ENCODE results near the gene ANKRD36B. TPM values are rescaled to one million over a fixed set of nuclear protein-coding genes. Genes with fewer than 3 reads are reported as not detected.
"Not testable (repeated sequence)": the region's sequence is repeated elsewhere in the genome, so short reads cannot be mapped to it uniquely, and the experiment has no call there.

The ANKRD36B gene
- total and polyA plus RNA-seq, 2 donors (not counting 1 experiment from before 2014, with no cell fraction given) = 7.8 to 81.3 TPM

DNA sequence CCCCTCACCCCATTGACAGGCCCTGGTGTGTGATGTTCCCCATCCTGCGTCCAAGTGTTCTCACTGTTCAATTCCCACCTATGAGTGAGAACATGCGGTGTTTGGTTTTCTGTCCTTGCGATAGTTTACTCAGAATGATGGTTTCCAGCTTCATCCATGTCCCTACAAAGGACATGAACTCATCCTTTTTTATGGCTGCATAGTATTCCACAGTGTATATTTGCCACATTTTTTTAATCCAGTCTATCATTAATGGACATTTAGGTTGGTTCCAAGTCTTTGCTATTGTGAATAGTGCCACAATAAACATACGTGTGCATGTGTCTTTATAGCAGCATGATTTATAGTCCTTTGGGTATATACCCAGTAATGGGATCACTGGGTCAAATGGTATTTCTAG, 6.5 kb upstream of the ANKRD36B start:
- H3K9me3 Mint-ChIP-seq (ENCODE audit: insufficient read depth); CTCF ChIA-PET; ATAC-seq (ENCODE audit: low read depth); H3K27ac ChIP-seq (ENCODE audit: low read length in 2 of 2); H3K27me3 ChIP-seq (replicated peaks in 1 of 4; ENCODE audit: control extremely low read depth in 1 of 4, control insufficient read depth in 3 of 4, insufficient read depth in 4 of 4, low read length in 3 of 4); H3K36me3 ChIP-seq (replicated peaks in 1 of 2; ENCODE audit: control extremely low read depth in 1 of 2, control insufficient read depth in 1 of 2, extremely low read depth in 1 of 2, insufficient read depth in 2 of 2, low read length in 1 of 2); H2AFZ ChIP-seq (ENCODE audit: insufficient read depth, low read depth, low read length, poor library complexity, severe bottlenecking); H3K27ac Mint-ChIP-seq; H4K20me1 ChIP-seq (ENCODE audit: control insufficient read depth, insufficient read depth, low read length, poor library complexity, severe bottlenecking); H3K4me1 Mint-ChIP-seq; H3K4me2 ChIP-seq (replicated peaks; ENCODE audit: low read depth, low read length, poor library complexity, severe bottlenecking); H3K4me1 ChIP-seq (ENCODE audit: control insufficient read depth in 2 of 2, insufficient read depth in 2 of 2, low read length in 2 of 2); H3K79me2 ChIP-seq (ENCODE audit: control insufficient read depth, insufficient read depth, low read length); DNase-seq; POLR2A ChIA-PET; H3K4me3 ChIP-seq (ENCODE audit: control extremely low read depth in 1 of 5, extremely low read depth in 1 of 5, insufficient read depth in 1 of 5, low read depth in 2 of 5, low read length in 4 of 5); H3K4me3 Mint-ChIP-seq; H3K9me3 ChIP-seq (ENCODE audit: control extremely low read depth in 1 of 3, control insufficient read depth in 2 of 3, insufficient read depth in 1 of 3, low read length in 2 of 3); H3K9ac ChIP-seq (ENCODE audit: low read length): not testable (repeated sequence)
- WGBS (ENCODE audit: insufficient coverage) = no CpG with 5 or more reads among the region's 4 CpGs
- intact Hi-C loops (cut with micrococcal nuclease) = loop anchor here (10.0 kb wide), 1 partner anchor 789 kb away; no protein-coding TSS in a partner anchor
- peaks cover 19% of the 10 kb centered on the region for H3K27me3 Mint-ChIP-seq

GRCh38 chr2:97593520-97593919, 3.8 kb upstream of the ANKRD36B start:
- H3K4me3 ChIP-seq (ENCODE audit: control extremely low read depth in 1 of 5, extremely low read depth in 1 of 5, insufficient read depth in 1 of 5, low read depth in 2 of 5, low read length in 4 of 5); H3K27me3 ChIP-seq (replicated peaks in 1 of 4; ENCODE audit: control extremely low read depth in 1 of 4, control insufficient read depth in 3 of 4, insufficient read depth in 4 of 4, low read length in 3 of 4); H3K4me3 Mint-ChIP-seq; H3K36me3 ChIP-seq (replicated peaks in 1 of 2; ENCODE audit: control extremely low read depth in 1 of 2, control insufficient read depth in 1 of 2, extremely low read depth in 1 of 2, insufficient read depth in 2 of 2, low read length in 1 of 2); ATAC-seq (ENCODE audit: low read depth); POLR2A ChIA-PET; H3K4me1 Mint-ChIP-seq; H3K27me3 Mint-ChIP-seq; H4K20me1 ChIP-seq (ENCODE audit: control insufficient read depth, insufficient read depth, low read length, poor library complexity, severe bottlenecking); H3K9me3 ChIP-seq (ENCODE audit: control extremely low read depth in 1 of 3, control insufficient read depth in 2 of 3, insufficient read depth in 1 of 3, low read length in 2 of 3); DNase-seq; H3K79me2 ChIP-seq (ENCODE audit: control insufficient read depth, insufficient read depth, low read length); H3K9me3 Mint-ChIP-seq (ENCODE audit: insufficient read depth); H3K27ac ChIP-seq (ENCODE audit: low read length in 2 of 2); H2AFZ ChIP-seq (ENCODE audit: insufficient read depth, low read depth, low read length, poor library complexity, severe bottlenecking); H3K27ac Mint-ChIP-seq; H3K9ac ChIP-seq (ENCODE audit: low read length); H3K4me2 ChIP-seq (replicated peaks; ENCODE audit: low read depth, low read length, poor library complexity, severe bottlenecking); H3K4me1 ChIP-seq (ENCODE audit: control insufficient read depth in 2 of 2, insufficient read depth in 2 of 2, low read length in 2 of 2): not testable (repeated sequence)
- intact Hi-C loops (cut with micrococcal nuclease) = loop anchor here (10.0 kb wide), 1 partner anchor 791 kb away; no protein-coding TSS in a partner anchor
- WGBS (ENCODE audit: insufficient coverage) = no CpG with 5 or more reads among the region's 3 CpGs
- CTCF ChIA-PET = interaction anchor here (4.5 kb wide), 1 partner anchor 105 kb away, joined by 164 read pairs; no protein-coding TSS in a partner anchor
